ENCODE measurements around the gene PIK3CD.
A peak's percentile ranks its signal among the peaks of the same experiment; 100 is the strongest.

Gene PIK3CD

DNA sequence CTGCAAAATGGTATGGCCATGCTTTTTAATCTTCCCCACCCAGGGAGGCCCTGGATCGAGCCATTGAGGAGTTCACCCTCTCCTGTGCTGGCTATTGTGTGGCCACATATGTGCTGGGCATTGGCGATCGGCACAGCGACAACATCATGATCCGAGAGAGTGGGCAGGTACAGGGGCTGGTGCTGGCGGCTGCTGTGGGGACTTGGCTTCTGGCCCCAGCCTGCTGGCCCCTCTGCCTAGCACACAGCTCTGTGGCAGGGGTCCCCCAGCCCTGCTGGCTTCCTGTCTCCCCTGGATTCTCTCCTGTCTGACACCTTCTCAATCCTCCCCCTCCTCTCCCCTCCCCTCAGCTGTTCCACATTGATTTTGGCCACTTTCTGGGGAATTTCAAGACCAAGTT lies 72.4 kb downstream of the PIK3CD start:
- DNase-seq, result no peak
- no peaks in the 10 kb centered on the region for H3K27me3 ChIP-seq (replicated peaks; ENCODE audit: control insufficient read depth, insufficient read depth, low read length, poor library complexity, severe bottlenecking)
- H3K4me3 ChIP-seq (ENCODE audit: insufficient read depth, low read depth, low read length, poor library complexity, severe bottlenecking), result no peak overlapping the region
- no peaks in the 10 kb centered on the region for H3K9me3 ChIP-seq (ENCODE audit: control insufficient read depth, low read length)
- no peak overlapping the region for H3K27ac ChIP-seq (ENCODE audit: insufficient read depth, low read length, poor library complexity, severe bottlenecking)
- H3K36me3 ChIP-seq (ENCODE audit: control insufficient read depth, insufficient read depth, low read length), result peaks cover 71% of the 10 kb centered on the region
- peaks cover 55% of the 10 kb centered on the region for H3K4me1 ChIP-seq (ENCODE audit: control insufficient read depth, insufficient read depth, low read length, poor library complexity, severe bottlenecking)

DNA sequence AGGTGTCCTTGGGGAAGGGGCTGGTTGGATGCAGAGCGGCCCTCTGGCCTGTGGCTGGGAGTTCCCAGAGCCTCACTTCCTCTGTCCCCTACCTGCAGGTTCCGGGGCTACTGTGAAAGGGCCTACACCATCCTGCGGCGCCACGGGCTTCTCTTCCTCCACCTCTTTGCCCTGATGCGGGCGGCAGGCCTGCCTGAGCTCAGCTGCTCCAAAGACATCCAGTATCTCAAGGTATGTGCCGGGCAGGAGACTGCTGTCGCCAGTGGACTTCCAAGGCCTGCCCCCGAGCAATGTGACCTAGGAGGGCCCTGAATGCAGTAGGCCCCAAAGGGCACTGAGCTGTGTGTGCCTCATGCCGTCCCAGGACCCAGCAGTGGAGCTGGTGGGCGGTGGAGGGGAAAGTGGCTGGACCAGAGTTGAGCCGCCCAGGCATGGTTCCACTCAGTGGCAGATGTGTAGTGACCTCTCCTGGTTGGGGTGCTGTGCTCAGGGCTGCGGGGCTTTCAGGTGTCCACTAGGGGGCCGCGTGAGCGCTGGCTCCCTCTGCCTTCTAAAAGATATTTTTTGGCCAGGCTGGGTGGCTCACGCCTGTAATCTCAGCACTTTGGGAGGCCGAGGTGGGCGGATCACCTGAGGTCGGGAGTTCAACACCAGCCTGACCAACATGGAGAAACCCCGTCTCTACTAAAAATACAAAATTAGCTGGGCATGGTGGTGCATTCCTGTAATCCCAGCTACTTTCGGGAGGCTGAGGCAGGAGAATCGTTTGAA lies 73.4 kb downstream of the PIK3CD start:
- Histone ChIP-seq H3K4me3 (ENCODE audit: insufficient read depth, low read depth, low read length, poor library complexity, severe bottlenecking) (no peak overlapping the region), H3K36me3 (ENCODE audit: control insufficient read depth, insufficient read depth, low read length) (peaks cover 71% of the 10 kb centered on the region), H3K27ac (ENCODE audit: insufficient read depth, low read length, poor library complexity, severe bottlenecking) (peak overlapping the region; percentile 2), H3K9me3 (ENCODE audit: control insufficient read depth, low read length) (no peaks in the 10 kb centered on the region), H3K4me1 (ENCODE audit: control insufficient read depth, insufficient read depth, low read length, poor library complexity, severe bottlenecking) (peaks cover 52% of the 10 kb centered on the region), H3K27me3 (replicated peaks; ENCODE audit: control insufficient read depth, insufficient read depth, low read length, poor library complexity, severe bottlenecking) (no peaks in the 10 kb centered on the region)
- DNase-seq, result peak; percentile 42 to 59 (median 52)

DNA sequence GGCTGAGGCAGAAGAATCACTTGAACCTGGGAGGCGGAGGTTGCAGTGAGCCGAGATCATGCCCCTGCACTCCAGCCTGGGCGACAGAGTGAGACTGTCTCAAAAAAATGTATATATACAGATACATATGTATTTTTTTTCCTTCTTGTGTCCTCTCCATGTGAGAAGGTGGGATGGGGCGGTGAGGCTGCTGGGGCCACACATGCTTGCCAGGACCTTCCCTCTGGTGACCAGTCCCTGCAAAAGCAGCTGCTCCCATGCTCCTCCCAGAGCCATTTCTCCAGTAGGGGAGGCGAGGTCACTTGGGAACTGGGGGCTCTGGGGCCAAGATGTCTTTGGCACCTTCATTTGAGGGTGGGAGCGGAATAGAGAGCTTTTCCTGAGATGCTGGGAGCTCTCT lies 74.9 kb downstream of the PIK3CD start:
- Histone ChIP-seq H3K9me3 (ENCODE audit: control insufficient read depth, low read length) (no peaks in the 10 kb centered on the region), H3K27me3 (replicated peaks; ENCODE audit: control insufficient read depth, insufficient read depth, low read length, poor library complexity, severe bottlenecking) (no peaks in the 10 kb centered on the region), H3K4me1 (ENCODE audit: control insufficient read depth, insufficient read depth, low read length, poor library complexity, severe bottlenecking) (peaks cover 41% of the 10 kb centered on the region), H3K27ac (ENCODE audit: insufficient read depth, low read length, poor library complexity, severe bottlenecking) (peak overlapping the region; percentile 23), H3K36me3 (ENCODE audit: control insufficient read depth, insufficient read depth, low read length) (peaks cover 72% of the 10 kb centered on the region), H3K4me3 (ENCODE audit: insufficient read depth, low read depth, low read length, poor library complexity, severe bottlenecking) (no peak overlapping the region)
- DNase-seq, result no peak

DNA sequence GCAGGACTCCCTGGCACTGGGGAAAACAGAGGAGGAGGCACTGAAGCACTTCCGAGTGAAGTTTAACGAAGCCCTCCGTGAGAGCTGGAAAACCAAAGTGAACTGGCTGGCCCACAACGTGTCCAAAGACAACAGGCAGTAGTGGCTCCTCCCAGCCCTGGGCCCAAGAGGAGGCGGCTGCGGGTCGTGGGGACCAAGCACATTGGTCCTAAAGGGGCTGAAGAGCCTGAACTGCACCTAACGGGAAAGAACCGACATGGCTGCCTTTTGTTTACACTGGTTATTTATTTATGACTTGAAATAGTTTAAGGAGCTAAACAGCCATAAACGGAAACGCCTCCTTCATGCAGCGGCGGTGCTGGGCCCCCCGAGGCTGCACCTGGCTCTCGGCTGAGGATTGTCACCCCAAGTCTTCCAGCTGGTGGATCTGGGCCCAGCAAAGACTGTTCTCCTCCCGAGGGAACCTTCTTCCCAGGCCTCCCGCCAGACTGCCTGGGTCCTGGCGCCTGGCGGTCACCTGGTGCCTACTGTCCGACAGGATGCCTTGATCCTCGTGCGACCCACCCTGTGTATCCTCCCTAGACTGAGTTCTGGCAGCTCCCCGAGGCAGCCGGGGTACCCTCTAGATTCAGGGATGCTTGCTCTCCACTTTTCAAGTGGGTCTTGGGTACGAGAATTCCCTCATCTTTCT lies 75.5 kb downstream of the PIK3CD start:
- peaks cover 34% of the 10 kb centered on the region for H3K4me1 ChIP-seq (ENCODE audit: control insufficient read depth, insufficient read depth, low read length, poor library complexity, severe bottlenecking)
- no peak for DNase-seq
- H3K36me3 ChIP-seq (ENCODE audit: control insufficient read depth, insufficient read depth, low read length), result peaks cover 73% of the 10 kb centered on the region
- no peak overlapping the region for H3K4me3 ChIP-seq (ENCODE audit: insufficient read depth, low read depth, low read length, poor library complexity, severe bottlenecking)
- H3K9me3 ChIP-seq (ENCODE audit: control insufficient read depth, low read length), result no peaks in the 10 kb centered on the region
- no peaks in the 10 kb centered on the region for H3K27me3 ChIP-seq (replicated peaks; ENCODE audit: control insufficient read depth, insufficient read depth, low read length, poor library complexity, severe bottlenecking)
- H3K27ac ChIP-seq (ENCODE audit: insufficient read depth, low read length, poor library complexity, severe bottlenecking), result peak overlapping the region; percentile 23

DNA sequence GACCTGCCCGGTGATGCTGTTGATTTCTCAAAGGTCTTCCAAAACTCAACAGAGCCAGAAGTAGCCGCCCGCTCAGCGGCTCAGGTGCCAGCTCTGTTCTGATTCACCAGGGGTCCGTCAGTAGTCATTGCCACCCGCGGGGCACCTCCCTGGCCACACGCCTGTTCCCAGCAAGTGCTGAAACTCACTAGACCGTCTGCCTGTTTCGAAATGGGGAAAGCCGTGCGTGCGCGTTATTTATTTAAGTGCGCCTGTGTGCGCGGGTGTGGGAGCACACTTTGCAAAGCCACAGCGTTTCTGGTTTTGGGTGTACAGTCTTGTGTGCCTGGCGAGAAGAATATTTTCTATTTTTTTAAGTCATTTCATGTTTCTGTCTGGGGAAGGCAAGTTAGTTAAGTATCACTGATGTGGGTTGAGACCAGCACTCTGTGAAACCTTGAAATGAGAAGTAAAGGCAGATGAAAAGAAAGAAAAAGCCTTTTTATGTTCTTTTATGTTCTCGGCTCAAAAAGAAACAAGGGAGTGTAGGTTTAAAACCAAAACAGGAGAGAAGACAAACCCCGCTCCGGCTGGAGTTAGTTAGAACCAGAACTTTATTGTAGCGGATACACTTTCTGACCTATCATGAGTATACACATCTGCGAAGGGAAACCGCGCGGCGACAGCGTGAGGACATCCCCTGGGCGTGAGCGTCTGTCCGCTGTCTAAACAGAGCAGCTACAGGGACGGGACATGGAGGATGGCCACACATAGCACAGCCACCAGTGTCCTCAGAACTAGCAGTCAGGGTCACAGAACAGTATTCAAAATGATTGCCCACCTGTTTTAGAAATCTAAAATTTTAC lies 77.1 kb downstream of the PIK3CD start:
- Histone ChIP-seq H3K27ac (ENCODE audit: insufficient read depth, low read length, poor library complexity, severe bottlenecking) (peak overlapping the region; percentile 52), H3K4me3 (ENCODE audit: insufficient read depth, low read depth, low read length, poor library complexity, severe bottlenecking) (peak overlapping the region; percentile 13), H3K9me3 (ENCODE audit: control insufficient read depth, low read length) (no peaks in the 10 kb centered on the region), H3K27me3 (replicated peaks; ENCODE audit: control insufficient read depth, insufficient read depth, low read length, poor library complexity, severe bottlenecking) (no peaks in the 10 kb centered on the region), H3K36me3 (ENCODE audit: control insufficient read depth, insufficient read depth, low read length) (peaks cover 73% of the 10 kb centered on the region), H3K4me1 (ENCODE audit: control insufficient read depth, insufficient read depth, low read length, poor library complexity, severe bottlenecking) (peaks cover 31% of the 10 kb centered on the region)
- DNase-seq, result no peak

DNA sequence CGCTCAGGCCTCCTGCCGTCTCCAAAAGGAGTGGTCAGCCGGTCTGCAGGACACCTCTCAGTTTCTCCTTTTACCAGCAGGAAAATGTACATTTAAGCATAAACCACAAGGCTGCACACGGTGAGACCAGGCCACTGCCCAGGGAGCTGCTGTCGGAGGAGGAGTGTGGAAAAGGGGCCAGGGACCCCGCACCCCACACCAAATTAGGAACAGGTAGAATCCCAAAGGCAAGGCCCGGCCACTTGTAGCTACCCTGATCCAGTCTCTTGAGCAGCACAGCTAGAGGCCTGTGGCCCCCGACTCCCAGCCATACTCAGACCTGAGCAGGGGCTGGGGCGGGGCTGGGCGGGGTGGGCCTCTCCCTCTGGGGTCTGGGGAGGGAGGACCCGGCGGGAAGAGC lies 78.0 kb downstream of the PIK3CD start:
- peak overlapping the region; percentile 52 for H3K27ac ChIP-seq (ENCODE audit: insufficient read depth, low read length, poor library complexity, severe bottlenecking)
- no peak for DNase-seq
- H3K36me3 ChIP-seq (ENCODE audit: control insufficient read depth, insufficient read depth, low read length), result peaks cover 73% of the 10 kb centered on the region

DNA sequence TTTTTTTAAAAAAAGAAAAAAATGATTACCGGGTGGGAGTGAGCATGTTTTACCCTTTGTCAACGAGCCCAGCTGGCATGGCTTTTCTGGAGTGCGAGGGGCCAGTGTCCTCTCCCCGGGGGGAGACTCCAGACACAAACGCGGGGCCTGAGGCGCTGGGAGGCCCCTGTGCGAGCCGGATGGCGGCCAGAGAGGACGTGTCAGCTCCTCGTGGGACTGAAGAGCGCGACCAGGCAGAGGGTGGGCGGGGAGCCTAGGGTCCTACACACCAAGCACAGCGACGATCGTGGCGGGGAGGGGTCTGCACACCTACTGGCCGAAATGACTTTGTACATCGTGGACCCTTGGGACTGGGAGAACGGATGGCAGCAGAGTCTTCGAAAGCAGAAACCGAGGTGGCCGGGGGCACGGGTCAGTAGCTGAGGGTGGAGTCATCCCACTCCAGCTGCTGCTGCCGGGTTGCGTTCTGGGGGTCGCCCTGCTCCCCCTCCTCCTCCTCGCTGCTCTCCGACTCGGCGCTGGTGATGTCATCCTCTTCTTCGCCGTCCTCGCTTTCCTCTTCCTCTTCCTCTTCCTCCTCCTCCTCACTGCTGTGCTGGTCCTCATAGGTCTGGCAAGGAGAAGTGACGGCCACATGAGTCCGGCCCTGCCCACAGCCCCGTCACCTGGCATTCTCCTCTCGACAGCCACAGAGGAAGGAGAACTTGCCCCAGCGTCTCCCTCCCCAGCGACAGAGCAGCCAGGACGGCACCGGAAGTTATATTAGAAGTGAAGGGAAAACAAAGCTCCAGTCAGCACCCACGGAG lies 78.8 kb downstream of the PIK3CD start:
- Histone ChIP-seq H3K4me1 (ENCODE audit: control insufficient read depth, insufficient read depth, low read length, poor library complexity, severe bottlenecking) (peaks cover 27% of the 10 kb centered on the region), H3K27me3 (replicated peaks; ENCODE audit: control insufficient read depth, insufficient read depth, low read length, poor library complexity, severe bottlenecking) (no peaks in the 10 kb centered on the region), H3K9me3 (ENCODE audit: control insufficient read depth, low read length) (no peaks in the 10 kb centered on the region), H3K4me3 (ENCODE audit: insufficient read depth, low read depth, low read length, poor library complexity, severe bottlenecking) (no peak overlapping the region), H3K36me3 (ENCODE audit: control insufficient read depth, insufficient read depth, low read length) (peaks cover 75% of the 10 kb centered on the region), H3K27ac (ENCODE audit: insufficient read depth, low read length, poor library complexity, severe bottlenecking) (peak overlapping the region; percentile 18)
- DNase-seq, result no peak

More for the DNA sequence above, 78.0 kb downstream of the PIK3CD start:
- no peak overlapping the region for H3K4me3 ChIP-seq (ENCODE audit: insufficient read depth, low read depth, low read length, poor library complexity, severe bottlenecking)
- no peaks in the 10 kb centered on the region for H3K27me3 ChIP-seq (replicated peaks; ENCODE audit: control insufficient read depth, insufficient read depth, low read length, poor library complexity, severe bottlenecking)
- H3K4me1 ChIP-seq (ENCODE audit: control insufficient read depth, insufficient read depth, low read length, poor library complexity, severe bottlenecking), result peaks cover 31% of the 10 kb centered on the region
- no peaks in the 10 kb centered on the region for H3K9me3 ChIP-seq (ENCODE audit: control insufficient read depth, low read length)

DNA sequence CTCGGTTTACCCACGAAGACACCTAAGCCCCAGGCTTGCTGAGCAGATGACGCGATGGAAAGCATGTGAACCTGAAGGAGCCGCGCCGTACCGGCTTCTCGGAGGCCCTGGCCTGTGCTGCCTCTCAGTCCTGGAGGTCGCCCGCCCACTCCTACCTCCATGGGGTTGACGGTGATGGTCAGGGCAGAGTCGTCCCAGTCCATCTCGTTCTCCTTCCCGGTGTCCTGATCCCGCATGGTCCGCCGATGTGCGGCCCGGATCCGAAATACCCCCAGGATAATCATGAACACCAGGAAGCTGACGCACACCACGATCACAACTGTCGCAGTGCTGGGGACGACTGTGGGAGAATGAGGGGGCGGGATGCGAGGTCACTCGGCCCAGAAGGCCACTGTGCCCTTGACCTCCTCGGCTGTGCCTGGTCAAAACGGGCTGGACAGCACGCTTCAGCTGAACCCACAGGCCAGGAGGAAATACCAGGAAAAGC lies 79.6 kb downstream of the PIK3CD start:
- H3K4me3 ChIP-seq (ENCODE audit: insufficient read depth, low read depth, low read length, poor library complexity, severe bottlenecking), result no peak overlapping the region
- no peak for DNase-seq
- H3K9me3 ChIP-seq (ENCODE audit: control insufficient read depth, low read length), result no peaks in the 10 kb centered on the region
- H3K36me3 ChIP-seq (ENCODE audit: control insufficient read depth, insufficient read depth, low read length), result peaks cover 83% of the 10 kb centered on the region
- H3K27me3 ChIP-seq (replicated peaks; ENCODE audit: control insufficient read depth, insufficient read depth, low read length, poor library complexity, severe bottlenecking), result no peaks in the 10 kb centered on the region
- H3K4me1 ChIP-seq (ENCODE audit: control insufficient read depth, insufficient read depth, low read length, poor library complexity, severe bottlenecking), result peaks cover 27% of the 10 kb centered on the region
- H3K27ac ChIP-seq (ENCODE audit: insufficient read depth, low read length, poor library complexity, severe bottlenecking), result peak overlapping the region; percentile 18

DNA sequence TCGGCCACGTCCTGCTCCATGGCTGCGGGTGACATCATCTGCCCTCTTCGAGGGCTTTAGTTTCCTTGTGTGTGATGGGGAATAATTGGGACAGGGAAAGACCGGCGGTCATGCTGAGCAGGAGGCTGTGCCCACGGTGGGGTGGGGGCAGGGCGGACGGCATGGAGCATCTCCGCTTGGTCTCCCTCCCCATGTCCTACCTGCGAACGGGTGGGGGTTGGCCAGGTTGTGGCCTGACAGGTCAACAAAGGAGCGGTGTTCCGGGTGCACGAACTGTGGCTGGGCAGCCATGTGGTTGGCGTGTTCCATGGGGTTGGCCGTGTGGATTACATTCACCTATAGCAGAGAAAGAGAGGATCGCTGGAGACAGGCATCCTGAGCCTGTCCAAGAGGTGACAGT lies 80.0 kb downstream of the PIK3CD start:
- H3K27ac ChIP-seq (ENCODE audit: insufficient read depth, low read length, poor library complexity, severe bottlenecking), result no peak overlapping the region
- H3K27me3 ChIP-seq (replicated peaks; ENCODE audit: control insufficient read depth, insufficient read depth, low read length, poor library complexity, severe bottlenecking), result no peaks in the 10 kb centered on the region
- H3K9me3 ChIP-seq (ENCODE audit: control insufficient read depth, low read length), result no peaks in the 10 kb centered on the region
- no peak overlapping the region for H3K4me3 ChIP-seq (ENCODE audit: insufficient read depth, low read depth, low read length, poor library complexity, severe bottlenecking)
- no peak for DNase-seq
- peaks cover 27% of the 10 kb centered on the region for H3K4me1 ChIP-seq (ENCODE audit: control insufficient read depth, insufficient read depth, low read length, poor library complexity, severe bottlenecking)
- H3K36me3 ChIP-seq (ENCODE audit: control insufficient read depth, insufficient read depth, low read length), result peaks cover 83% of the 10 kb centered on the region
